ENCODE measurements around the gene NOL4L.

Gene NOL4L

GRCh38 chr20:32612351-32613191 lies 27.4 kb upstream of the NOL4L start:
- Histone ChIP-seq H3K4me1 (ENCODE audit: control insufficient read depth, insufficient read depth, low read length, unreplicated experiment) (no peaks in the 10 kb centered on the region), H3K36me3 (ENCODE audit: insufficient read depth, low read length) (no peaks in the 10 kb centered on the region), H2AFZ (ENCODE audit: low read length, unreplicated experiment) (no peak overlapping the region), H3K4me3 (ENCODE audit: low read depth, low read length) (no peak overlapping the region), H3K27ac (ENCODE audit: low read depth, low read length) (no peak overlapping the region), H3K27me3 (ENCODE audit: insufficient read depth, low read length) (no peaks in the 10 kb centered on the region), H3K79me2 (ENCODE audit: control insufficient read depth, insufficient read depth, low read length, unreplicated experiment) (no peaks in the 10 kb centered on the region)

- Histone ChIP-seq H3K36me3 (ENCODE audit: insufficient read depth, low read length) (no peaks in the 10 kb centered on the region), H3K27ac (ENCODE audit: low read depth, low read length) (no peak overlapping the region), H3K4me1 (ENCODE audit: control insufficient read depth, insufficient read depth, low read length, unreplicated experiment) (no peaks in the 10 kb centered on the region), H3K27me3 (ENCODE audit: insufficient read depth, low read length) (peaks cover 3% of the 10 kb centered on the region), H3K4me3 (ENCODE audit: low read depth, low read length) (no peak overlapping the region), H2AFZ (ENCODE audit: low read length, unreplicated experiment) (no peak overlapping the region), H3K79me2 (ENCODE audit: control insufficient read depth, insufficient read depth, low read length, unreplicated experiment) (no peaks in the 10 kb centered on the region)
Measured at GRCh38 chr20:32611868-32612267, 26.7 kb upstream of the NOL4L start.

- Histone ChIP-seq H3K4me3 (ENCODE audit: low read depth, low read length) (no peak overlapping the region), H2AFZ (ENCODE audit: low read length, unreplicated experiment) (no peak overlapping the region), H3K36me3 (ENCODE audit: insufficient read depth, low read length) (no peaks in the 10 kb centered on the region), H3K27me3 (ENCODE audit: insufficient read depth, low read length) (peaks cover 9% of the 10 kb centered on the region), H3K79me2 (ENCODE audit: control insufficient read depth, insufficient read depth, low read length, unreplicated experiment) (no peaks in the 10 kb centered on the region), H3K27ac (ENCODE audit: low read depth, low read length) (no peak overlapping the region), H3K4me1 (ENCODE audit: control insufficient read depth, insufficient read depth, low read length, unreplicated experiment) (no peaks in the 10 kb centered on the region)
Measured at GRCh38 chr20:32611286-32611685, 26.2 kb upstream of the NOL4L start.

GRCh38 chr20:32610472-32611218 lies 25.5 kb upstream of the NOL4L start:
- Histone ChIP-seq H3K36me3 (ENCODE audit: insufficient read depth, low read length) (no peaks in the 10 kb centered on the region), H3K79me2 (ENCODE audit: control insufficient read depth, insufficient read depth, low read length, unreplicated experiment) (no peaks in the 10 kb centered on the region), H3K27me3 (ENCODE audit: insufficient read depth, low read length) (peaks cover 15% of the 10 kb centered on the region), H3K4me3 (ENCODE audit: low read depth, low read length) (no peak overlapping the region), H2AFZ (ENCODE audit: low read length, unreplicated experiment) (no peak overlapping the region), H3K27ac (ENCODE audit: low read depth, low read length) (no peak overlapping the region), H3K4me1 (ENCODE audit: control insufficient read depth, insufficient read depth, low read length, unreplicated experiment) (no peaks in the 10 kb centered on the region)

GRCh38 chr20:32609993-32610392 lies 24.9 kb upstream of the NOL4L start:
- no peak overlapping the region for H3K27ac ChIP-seq (ENCODE audit: low read depth, low read length)
- peaks cover 22% of the 10 kb centered on the region for H3K27me3 ChIP-seq (ENCODE audit: insufficient read depth, low read length)
- no peaks in the 10 kb centered on the region for H3K4me1 ChIP-seq (ENCODE audit: control insufficient read depth, insufficient read depth, low read length, unreplicated experiment)
- no peak overlapping the region for H2AFZ ChIP-seq (ENCODE audit: low read length, unreplicated experiment)
- H3K79me2 ChIP-seq (ENCODE audit: control insufficient read depth, insufficient read depth, low read length, unreplicated experiment) = no peaks in the 10 kb centered on the region
- H3K4me3 ChIP-seq (ENCODE audit: low read depth, low read length) = no peak overlapping the region
- H3K36me3 ChIP-seq (ENCODE audit: insufficient read depth, low read length) = no peaks in the 10 kb centered on the region

- Histone ChIP-seq H3K79me2 (ENCODE audit: control insufficient read depth, insufficient read depth, low read length, unreplicated experiment) (no peaks in the 10 kb centered on the region), H3K4me1 (ENCODE audit: control insufficient read depth, insufficient read depth, low read length, unreplicated experiment) (no peaks in the 10 kb centered on the region), H3K4me3 (ENCODE audit: low read depth, low read length) (no peak overlapping the region), H3K36me3 (ENCODE audit: insufficient read depth, low read length) (no peaks in the 10 kb centered on the region), H3K27ac (ENCODE audit: low read depth, low read length) (no peak overlapping the region), H3K27me3 (ENCODE audit: insufficient read depth, low read length) (peaks cover 26% of the 10 kb centered on the region), H2AFZ (ENCODE audit: low read length, unreplicated experiment) (no peak overlapping the region)
Measured at GRCh38 chr20:32609111-32609773, 24.1 kb upstream of the NOL4L start.

GRCh38 chr20:32608664-32609015 lies 23.5 kb upstream of the NOL4L start:
- Histone ChIP-seq H3K4me1 (ENCODE audit: control insufficient read depth, insufficient read depth, low read length, unreplicated experiment) (no peaks in the 10 kb centered on the region), H3K27me3 (ENCODE audit: insufficient read depth, low read length) (peaks cover 26% of the 10 kb centered on the region), H3K36me3 (ENCODE audit: insufficient read depth, low read length) (no peaks in the 10 kb centered on the region), H2AFZ (ENCODE audit: low read length, unreplicated experiment) (no peak overlapping the region), H3K4me3 (ENCODE audit: low read depth, low read length) (no peak overlapping the region), H3K27ac (ENCODE audit: low read depth, low read length) (no peak overlapping the region), H3K79me2 (ENCODE audit: control insufficient read depth, insufficient read depth, low read length, unreplicated experiment) (no peaks in the 10 kb centered on the region)

GRCh38 chr20:32607727-32608663 lies 22.9 kb upstream of the NOL4L start:
- Histone ChIP-seq H3K27ac (ENCODE audit: low read depth, low read length) (no peak overlapping the region), H3K79me2 (ENCODE audit: control insufficient read depth, insufficient read depth, low read length, unreplicated experiment) (no peaks in the 10 kb centered on the region), H2AFZ (ENCODE audit: low read length, unreplicated experiment) (no peak overlapping the region), H3K4me1 (ENCODE audit: control insufficient read depth, insufficient read depth, low read length, unreplicated experiment) (no peaks in the 10 kb centered on the region), H3K27me3 (ENCODE audit: insufficient read depth, low read length) (peaks cover 26% of the 10 kb centered on the region), H3K4me3 (ENCODE audit: low read depth, low read length) (no peak overlapping the region), H3K36me3 (ENCODE audit: insufficient read depth, low read length) (no peaks in the 10 kb centered on the region)

- H3K27me3 ChIP-seq (ENCODE audit: insufficient read depth, low read length) = peaks cover 26% of the 10 kb centered on the region
- H3K36me3 ChIP-seq (ENCODE audit: insufficient read depth, low read length) = no peaks in the 10 kb centered on the region
- no peak overlapping the region for H3K4me3 ChIP-seq (ENCODE audit: low read depth, low read length)
- no peak overlapping the region for H2AFZ ChIP-seq (ENCODE audit: low read length, unreplicated experiment)
- no peaks in the 10 kb centered on the region for H3K4me1 ChIP-seq (ENCODE audit: control insufficient read depth, insufficient read depth, low read length, unreplicated experiment)
- no peaks in the 10 kb centered on the region for H3K79me2 ChIP-seq (ENCODE audit: control insufficient read depth, insufficient read depth, low read length, unreplicated experiment)
- no peak overlapping the region for H3K27ac ChIP-seq (ENCODE audit: low read depth, low read length)
Measured at GRCh38 chr20:32607324-32607723, 22.2 kb upstream of the NOL4L start.

GRCh38 chr20:32606790-32607189 lies 21.7 kb upstream of the NOL4L start:
- Histone ChIP-seq H3K4me3 (ENCODE audit: low read depth, low read length) (no peak overlapping the region), H3K27me3 (ENCODE audit: insufficient read depth, low read length) (peaks cover 26% of the 10 kb centered on the region), H3K79me2 (ENCODE audit: control insufficient read depth, insufficient read depth, low read length, unreplicated experiment) (no peaks in the 10 kb centered on the region), H3K36me3 (ENCODE audit: insufficient read depth, low read length) (no peaks in the 10 kb centered on the region), H3K27ac (ENCODE audit: low read depth, low read length) (no peak overlapping the region), H3K4me1 (ENCODE audit: control insufficient read depth, insufficient read depth, low read length, unreplicated experiment) (no peaks in the 10 kb centered on the region), H2AFZ (ENCODE audit: low read length, unreplicated experiment) (no peak overlapping the region)

Measured in ACC112 (cell line).